NCI-H524 treated with DMSO at 0.1 percent for 48 hours (cell line): Measurements from ENCODE around the gene FAM3B.

ENCODE experiments used
- DNase-seq: peaks from one replicate; lab custom pipeline; 2025; lab: John Stamatoyannopoulos, UW

The FAM3B gene

GRCh38 chr21:41369105-41369919, 52.7 kb downstream of the FAM3B start:
- no peak for DNase-seq

- DNase-seq, result no peak
These were observed 53.6 kb downstream of the FAM3B start for GRCh38 chr21:41369920-41370839.

GRCh38 chr21:41370840-41371684, 54.5 kb downstream of the FAM3B start:
- DNase-seq, result no peak

GRCh38 chr21:41371685-41372030, 55.1 kb downstream of the FAM3B start:
- no peak for DNase-seq

- DNase-seq, result no peak
These were observed 56.7 kb downstream of the FAM3B start for GRCh38 chr21:41373253-41373652.

GRCh38 chr21:41373763-41374162, 57.2 kb downstream of the FAM3B start:
- no peak for DNase-seq

- no peak for DNase-seq
These were observed 57.6 kb downstream of the FAM3B start for GRCh38 chr21:41374177-41374712.

GRCh38 chr21:41374867-41375533, 58.4 kb downstream of the FAM3B start:
- no peak for DNase-seq

GRCh38 chr21:41375875-41376274, 59.3 kb downstream of the FAM3B start:
- no peak for DNase-seq

- DNase-seq, result no peak
These were observed 61.1 kb downstream of the FAM3B start for GRCh38 chr21:41377715-41378114.

- DNase-seq, result no peak
These were observed 62.2 kb downstream of the FAM3B start for GRCh38 chr21:41378849-41379248.

GRCh38 chr21:41379901-41380300, 63.3 kb downstream of the FAM3B start:
- DNase-seq, result no peak

GRCh38 chr21:41381731-41382130, 65.1 kb downstream of the FAM3B start:
- no peak for DNase-seq

- DNase-seq, result no peak
These were observed 70.6 kb downstream of the FAM3B start for GRCh38 chr21:41387042-41387819.

- no peak for DNase-seq
These were observed 71.2 kb downstream of the FAM3B start for GRCh38 chr21:41387824-41388223.

GRCh38 chr21:41388259-41388658, 71.7 kb downstream of the FAM3B start:
- no peak for DNase-seq

GRCh38 chr21:41390043-41390639, 73.5 kb downstream of the FAM3B start:
- no peak for DNase-seq

GRCh38 chr21:41393876-41394465, 77.4 kb downstream of the FAM3B start:
- no peak for DNase-seq

GRCh38 chr21:41396558-41397075, 80.0 kb downstream of the FAM3B start:
- DNase-seq, result no peak
